Measurements from ENCODE around the gene S100A16.

- TF ChIP-seq CTCF (IDR thresholded peaks at IDR 0.05) (no peak), POLR2A (IDR thresholded peaks at IDR 0.05) (no peak)
Observed at GRCh38 chr1:153560241-153560640, 52.7 kb downstream of the S100A16 start.

All from Peyer's patch (tissue), 4 donors.